ENCODE results near the gene SEMA4C. TPM values are rescaled to one million over a fixed set of nuclear protein-coding genes. Genes with fewer than 3 reads are reported as not detected.

The SEMA4C gene
- polyA plus RNA-seq, 2 donors = 13.1 to 14.2 TPM

DNA sequence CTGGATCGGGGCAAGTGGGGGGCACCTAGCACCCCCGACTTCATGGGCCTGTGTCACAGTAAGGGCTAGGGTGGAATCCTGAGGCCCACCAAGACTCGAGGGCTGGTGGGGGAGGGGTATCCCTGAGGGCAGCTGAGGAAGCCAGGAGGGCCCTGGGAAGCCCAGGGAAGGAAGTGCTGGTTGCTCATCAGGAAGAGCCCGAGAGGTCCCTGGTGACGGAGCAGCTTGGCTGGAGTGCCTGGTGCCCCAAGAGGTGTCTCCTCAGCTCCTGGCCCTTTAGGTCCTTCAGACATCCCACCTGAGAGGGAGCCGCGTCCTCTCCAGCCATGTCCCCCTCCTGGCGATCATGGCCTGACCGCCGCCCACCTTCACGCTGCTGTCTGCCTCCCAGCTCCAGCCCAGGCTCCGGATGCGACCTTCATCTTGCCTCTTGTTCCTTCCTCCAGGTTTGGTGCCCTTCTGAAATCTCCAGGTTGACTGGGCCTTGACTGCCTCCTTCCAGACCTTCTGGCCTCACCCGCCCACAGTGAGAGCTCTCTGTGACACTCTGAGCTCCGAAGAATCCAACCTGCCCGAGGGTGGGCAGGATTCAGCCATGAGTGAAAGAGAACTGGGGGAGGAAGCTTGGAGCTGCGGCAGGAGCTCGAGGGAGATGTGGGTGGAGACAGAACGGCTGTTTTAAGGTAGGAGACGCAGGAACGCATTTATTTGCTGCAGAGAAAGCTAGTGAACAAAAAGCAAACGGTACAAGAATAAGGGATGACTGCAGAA is 42.7 kb upstream of the SEMA4C start:
- WGBS, 2 donors = 69 to 71% methylated on average over 22 of the region's 22 CpGs
- peaks cover 3 to 15% of the 10 kb centered on the region in 2 donors for H3K4me1 ChIP-seq (ENCODE audit: control insufficient read depth in 2 of 2, insufficient read depth in 2 of 2, low read length in 1 of 2)
- H3K27me3 ChIP-seq (ENCODE audit: control insufficient read depth in 1 of 2, insufficient read depth in 2 of 2, low read length in 2 of 2) = no peaks in the 10 kb centered on the region
- H3K4me3 ChIP-seq (ENCODE audit: low read depth in 1 of 2, low read length in 2 of 2) = no peak overlapping the region
- peaks cover 0 to 5% of the 10 kb centered on the region in 2 donors for H3K9me3 ChIP-seq (ENCODE audit: control insufficient read depth in 2 of 2, insufficient read depth in 1 of 2, low read depth in 1 of 2, low read length in 1 of 2)
- no peak overlapping the region for H3K27ac ChIP-seq (ENCODE audit: low read depth in 2 of 2, low read length in 1 of 2)
- H3K36me3 ChIP-seq (ENCODE audit: control insufficient read depth in 2 of 2, insufficient read depth in 2 of 2, low read length in 1 of 2) = no peaks in the 10 kb centered on the region

DNA sequence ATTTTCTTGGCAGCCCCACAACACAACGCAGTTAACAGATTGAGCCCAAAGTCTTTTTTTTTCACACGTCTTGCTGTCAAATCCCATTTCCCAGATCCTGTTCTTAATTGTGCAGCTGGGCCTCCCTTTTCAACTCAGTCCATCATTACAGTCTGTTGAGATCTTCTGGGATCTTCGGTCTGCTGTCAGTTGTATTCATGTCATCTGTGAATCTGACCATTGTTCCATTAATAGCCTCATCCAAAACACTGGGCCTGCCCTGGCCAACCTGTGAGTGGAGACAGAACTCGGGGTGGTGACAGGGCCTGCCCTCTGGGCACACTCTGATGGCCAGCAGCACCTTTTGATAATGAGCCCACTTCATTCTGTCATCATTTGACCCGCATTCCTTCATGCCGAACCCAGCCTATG is 39.7 kb upstream of the SEMA4C start:
- H3K9me3 ChIP-seq (ENCODE audit: control insufficient read depth in 2 of 2, insufficient read depth in 1 of 2, low read depth in 1 of 2, low read length in 1 of 2) = no peaks in the 10 kb centered on the region
- H3K27ac ChIP-seq (ENCODE audit: low read depth in 2 of 2, low read length in 1 of 2) = no peak overlapping the region
- WGBS, 2 donors = 77 to 86% methylated on average over 6 of the region's 6 CpGs
- peaks cover 0 to 6% of the 10 kb centered on the region in 2 donors for H3K4me1 ChIP-seq (ENCODE audit: control insufficient read depth in 2 of 2, insufficient read depth in 2 of 2, low read length in 1 of 2)
- H3K36me3 ChIP-seq (ENCODE audit: control insufficient read depth in 2 of 2, insufficient read depth in 2 of 2, low read length in 1 of 2) = no peaks in the 10 kb centered on the region
- no peaks in the 10 kb centered on the region for H3K27me3 ChIP-seq (ENCODE audit: control insufficient read depth in 1 of 2, insufficient read depth in 2 of 2, low read length in 2 of 2)
- H3K4me3 ChIP-seq (ENCODE audit: low read depth in 1 of 2, low read length in 2 of 2) = no peak overlapping the region

GRCh38 chr2:96907115-96908041 is 37.5 kb upstream of the SEMA4C start:
- WGBS, 2 donors = 31 to 54% methylated on average over 21 of the region's 21 CpGs
- no peaks in the 10 kb centered on the region for H3K9me3 ChIP-seq (ENCODE audit: control insufficient read depth in 2 of 2, insufficient read depth in 1 of 2, low read depth in 1 of 2, low read length in 1 of 2)
- no peaks in the 10 kb centered on the region for H3K27me3 ChIP-seq (ENCODE audit: control insufficient read depth in 1 of 2, insufficient read depth in 2 of 2, low read length in 2 of 2)
- no peaks in the 10 kb centered on the region for H3K36me3 ChIP-seq (ENCODE audit: control insufficient read depth in 2 of 2, insufficient read depth in 2 of 2, low read length in 1 of 2)
- peaks cover 0 to 8% of the 10 kb centered on the region in 2 donors for H3K4me1 ChIP-seq (ENCODE audit: control insufficient read depth in 2 of 2, insufficient read depth in 2 of 2, low read length in 1 of 2)
- no peak overlapping the region for H3K4me3 ChIP-seq (ENCODE audit: low read depth in 1 of 2, low read length in 2 of 2)
- peak overlapping the region; percentile 92 for H3K27ac ChIP-seq (ENCODE audit: low read depth in 2 of 2, low read length in 1 of 2)

DNA sequence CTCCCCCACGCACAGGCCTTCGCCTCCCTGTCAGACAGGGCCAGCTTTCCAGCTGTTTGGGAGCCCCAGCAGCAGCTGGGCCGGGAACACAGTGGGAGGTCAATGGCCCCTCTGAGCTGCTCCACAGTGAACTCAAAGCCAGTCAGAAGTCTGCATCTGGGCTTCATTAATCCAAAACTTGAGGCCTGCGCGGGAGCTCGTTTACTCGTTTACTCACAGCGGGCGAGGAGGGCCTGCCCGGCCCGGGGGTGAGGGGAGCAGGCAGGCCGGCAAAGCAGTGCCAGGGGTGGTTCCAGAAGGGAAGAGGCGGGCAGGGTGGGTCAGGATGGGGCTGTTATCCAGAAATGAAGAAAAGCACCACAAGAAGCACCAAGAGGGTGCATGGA is 36.8 kb upstream of the SEMA4C start:
- WGBS, 2 donors = 34 to 52% methylated on average over 13 of the region's 13 CpGs
- Histone ChIP-seq H3K4me3 (ENCODE audit: low read depth in 1 of 2, low read length in 2 of 2) (no peak overlapping the region), H3K36me3 (ENCODE audit: control insufficient read depth in 2 of 2, insufficient read depth in 2 of 2, low read length in 1 of 2) (no peaks in the 10 kb centered on the region), H3K27ac (ENCODE audit: low read depth in 2 of 2, low read length in 1 of 2) (peak overlapping the region; percentile 92), H3K4me1 (ENCODE audit: control insufficient read depth in 2 of 2, insufficient read depth in 2 of 2, low read length in 1 of 2) (peaks cover 0 to 8% of the 10 kb centered on the region in 2 donors), H3K27me3 (ENCODE audit: control insufficient read depth in 1 of 2, insufficient read depth in 2 of 2, low read length in 2 of 2) (no peaks in the 10 kb centered on the region), H3K9me3 (ENCODE audit: control insufficient read depth in 2 of 2, insufficient read depth in 1 of 2, low read depth in 1 of 2, low read length in 1 of 2) (no peaks in the 10 kb centered on the region)

GRCh38 chr2:96903815-96904214 is 33.9 kb upstream of the SEMA4C start:
- no peaks in the 10 kb centered on the region for H3K36me3 ChIP-seq (ENCODE audit: control insufficient read depth in 2 of 2, insufficient read depth in 2 of 2, low read length in 1 of 2)
- no peak overlapping the region for H3K4me3 ChIP-seq (ENCODE audit: low read depth in 1 of 2, low read length in 2 of 2)
- H3K9me3 ChIP-seq (ENCODE audit: control insufficient read depth in 2 of 2, insufficient read depth in 1 of 2, low read depth in 1 of 2, low read length in 1 of 2) = no peaks in the 10 kb centered on the region
- no peaks in the 10 kb centered on the region for H3K27me3 ChIP-seq (ENCODE audit: control insufficient read depth in 1 of 2, insufficient read depth in 2 of 2, low read length in 2 of 2)
- peaks cover 4 to 18% of the 10 kb centered on the region in 2 donors for H3K4me1 ChIP-seq (ENCODE audit: control insufficient read depth in 2 of 2, insufficient read depth in 2 of 2, low read length in 1 of 2)
- H3K27ac ChIP-seq (ENCODE audit: low read depth in 2 of 2, low read length in 1 of 2) = no peak overlapping the region
- WGBS, 2 donors = 49 to 68% methylated on average over 7 of the region's 7 CpGs

DNA sequence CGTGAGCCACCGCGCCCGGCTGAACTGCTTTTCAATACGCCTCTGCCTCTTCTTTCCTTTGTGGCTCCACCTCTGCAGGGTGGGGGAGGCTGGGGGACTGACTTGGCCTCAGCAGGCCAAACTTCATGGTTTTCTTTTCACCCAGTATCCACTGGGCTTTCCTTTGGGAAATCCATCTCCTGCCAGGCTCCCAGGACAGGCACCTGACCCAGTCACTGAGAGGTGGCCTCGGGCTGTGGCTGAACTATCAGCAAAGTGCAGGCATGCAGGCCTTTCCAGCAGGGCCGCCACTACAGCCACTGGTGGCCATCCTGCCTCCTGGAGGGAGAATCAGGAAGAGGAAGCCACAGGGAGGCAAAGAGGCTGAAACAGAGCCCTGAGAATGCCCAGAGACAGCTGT is 33.4 kb upstream of the SEMA4C start:
- H3K27me3 ChIP-seq (ENCODE audit: control insufficient read depth in 1 of 2, insufficient read depth in 2 of 2, low read length in 2 of 2) = no peaks in the 10 kb centered on the region
- H3K4me1 ChIP-seq (ENCODE audit: control insufficient read depth in 2 of 2, insufficient read depth in 2 of 2, low read length in 1 of 2) = peaks cover 4 to 23% of the 10 kb centered on the region in 2 donors
- no peaks in the 10 kb centered on the region for H3K36me3 ChIP-seq (ENCODE audit: control insufficient read depth in 2 of 2, insufficient read depth in 2 of 2, low read length in 1 of 2)
- WGBS, 2 donors = 83 to 84% methylated on average over 7 of the region's 7 CpGs
- H3K4me3 ChIP-seq (ENCODE audit: low read depth in 1 of 2, low read length in 2 of 2) = no peak overlapping the region
- H3K9me3 ChIP-seq (ENCODE audit: control insufficient read depth in 2 of 2, insufficient read depth in 1 of 2, low read depth in 1 of 2, low read length in 1 of 2) = no peaks in the 10 kb centered on the region
- H3K27ac ChIP-seq (ENCODE audit: low read depth in 2 of 2, low read length in 1 of 2) = no peak overlapping the region

GRCh38 chr2:96900237-96900636 is 30.4 kb upstream of the SEMA4C start:
- WGBS, 2 donors = 83 to 91% methylated on average over 10 of the region's 10 CpGs
- peaks cover 13 to 39% of the 10 kb centered on the region in 2 donors for H3K4me1 ChIP-seq (ENCODE audit: control insufficient read depth in 2 of 2, insufficient read depth in 2 of 2, low read length in 1 of 2)

DNA sequence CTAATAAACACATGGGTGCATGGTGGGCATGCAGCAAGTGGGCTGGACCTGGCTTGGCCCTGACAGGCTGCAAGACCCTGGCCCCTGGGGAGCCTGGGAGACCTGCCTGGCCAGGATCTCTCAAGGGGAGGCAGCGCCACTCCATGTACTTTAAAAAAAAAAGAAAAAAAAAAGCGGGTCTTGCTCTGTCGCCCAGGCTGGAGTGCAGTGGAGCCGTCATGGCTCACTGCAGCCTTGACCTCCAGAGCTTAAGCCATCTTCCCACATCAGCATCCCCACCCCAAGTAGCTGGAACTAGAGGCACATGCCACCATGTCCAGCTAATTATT is 29.5 kb upstream of the SEMA4C start:
- Histone ChIP-seq H3K36me3 (ENCODE audit: control insufficient read depth in 2 of 2, insufficient read depth in 2 of 2, low read length in 1 of 2) (no peaks in the 10 kb centered on the region), H3K27ac (ENCODE audit: low read depth in 2 of 2, low read length in 1 of 2) (peak overlapping the region in 1 of 2 donors; percentile 66), H3K27me3 (ENCODE audit: control insufficient read depth in 1 of 2, insufficient read depth in 2 of 2, low read length in 2 of 2) (no peaks in the 10 kb centered on the region), H3K4me3 (ENCODE audit: low read depth in 1 of 2, low read length in 2 of 2) (no peak overlapping the region), H3K9me3 (ENCODE audit: control insufficient read depth in 2 of 2, insufficient read depth in 1 of 2, low read depth in 1 of 2, low read length in 1 of 2) (no peaks in the 10 kb centered on the region), H3K4me1 (ENCODE audit: control insufficient read depth in 2 of 2, insufficient read depth in 2 of 2, low read length in 1 of 2) (peaks cover 13 to 40% of the 10 kb centered on the region in 2 donors)
- WGBS, 2 donors = 85 to 87% methylated on average over 4 of the region's 4 CpGs

More at GRCh38 chr2:96900237-96900636, 30.4 kb upstream of the SEMA4C start:
- no peak overlapping the region for H3K27ac ChIP-seq (ENCODE audit: low read depth in 2 of 2, low read length in 1 of 2)
- no peaks in the 10 kb centered on the region for H3K36me3 ChIP-seq (ENCODE audit: control insufficient read depth in 2 of 2, insufficient read depth in 2 of 2, low read length in 1 of 2)
- no peaks in the 10 kb centered on the region for H3K27me3 ChIP-seq (ENCODE audit: control insufficient read depth in 1 of 2, insufficient read depth in 2 of 2, low read length in 2 of 2)
- H3K9me3 ChIP-seq (ENCODE audit: control insufficient read depth in 2 of 2, insufficient read depth in 1 of 2, low read depth in 1 of 2, low read length in 1 of 2) = no peaks in the 10 kb centered on the region
- H3K4me3 ChIP-seq (ENCODE audit: low read depth in 1 of 2, low read length in 2 of 2) = no peak overlapping the region

DNA sequence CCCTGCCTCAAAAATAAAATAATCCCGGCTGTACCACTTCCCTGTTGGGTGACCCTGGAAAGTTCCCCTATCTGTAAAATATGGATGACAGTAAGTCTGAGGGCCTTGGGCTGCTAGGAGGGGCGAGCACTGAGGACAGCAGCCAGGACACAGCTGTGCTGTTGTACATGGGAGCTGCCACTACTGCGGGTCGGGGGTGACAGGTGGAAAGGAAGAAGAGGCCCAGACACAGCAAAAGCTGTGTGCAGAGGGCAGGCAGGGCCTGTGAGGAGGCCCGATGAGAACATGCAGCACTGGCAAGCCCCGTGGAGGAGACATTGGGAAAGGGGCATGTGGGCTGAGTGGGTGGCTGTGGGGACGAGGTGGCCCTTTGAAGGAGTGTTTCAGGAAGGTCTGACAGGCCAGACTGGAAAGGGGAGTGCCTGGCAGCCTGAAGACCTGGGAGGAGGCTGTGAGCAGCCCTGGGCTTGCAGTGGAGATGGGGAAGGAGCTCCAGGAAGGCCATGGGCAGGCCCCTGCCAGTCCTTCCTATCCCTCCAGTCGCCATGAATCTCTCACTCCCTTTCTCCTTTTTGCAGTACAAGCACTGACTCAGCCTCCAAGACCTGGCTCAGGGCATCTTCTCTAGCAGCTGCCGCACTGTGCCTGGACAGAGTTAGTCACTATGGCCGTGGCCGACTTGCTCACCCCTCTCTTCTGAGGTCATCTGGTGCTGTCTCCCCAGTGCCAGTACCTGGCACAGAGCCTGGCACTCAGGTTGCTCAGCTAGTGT is 28.9 kb upstream of the SEMA4C start:
- H3K9me3 ChIP-seq (ENCODE audit: control insufficient read depth in 2 of 2, insufficient read depth in 1 of 2, low read depth in 1 of 2, low read length in 1 of 2) = no peaks in the 10 kb centered on the region
- peaks cover 13 to 43% of the 10 kb centered on the region in 2 donors for H3K4me1 ChIP-seq (ENCODE audit: control insufficient read depth in 2 of 2, insufficient read depth in 2 of 2, low read length in 1 of 2)
- WGBS, 2 donors = 57 to 66% methylated on average over 11 of the region's 11 CpGs
- H3K27ac ChIP-seq (ENCODE audit: low read depth in 2 of 2, low read length in 1 of 2) = peak overlapping the region; percentile 47 to 66
- H3K4me3 ChIP-seq (ENCODE audit: low read depth in 1 of 2, low read length in 2 of 2) = no peak overlapping the region
- H3K36me3 ChIP-seq (ENCODE audit: control insufficient read depth in 2 of 2, insufficient read depth in 2 of 2, low read length in 1 of 2) = no peaks in the 10 kb centered on the region
- H3K27me3 ChIP-seq (ENCODE audit: control insufficient read depth in 1 of 2, insufficient read depth in 2 of 2, low read length in 2 of 2) = no peaks in the 10 kb centered on the region

Data from esophagus (tissue), 2 donors.